ENCODE measurements around the gene PTGES3.

GRCh38 chr12:56709759-56710376 is 21.8 kb upstream of the PTGES3 start:
- TF ChIP-seq, protein P1, sequence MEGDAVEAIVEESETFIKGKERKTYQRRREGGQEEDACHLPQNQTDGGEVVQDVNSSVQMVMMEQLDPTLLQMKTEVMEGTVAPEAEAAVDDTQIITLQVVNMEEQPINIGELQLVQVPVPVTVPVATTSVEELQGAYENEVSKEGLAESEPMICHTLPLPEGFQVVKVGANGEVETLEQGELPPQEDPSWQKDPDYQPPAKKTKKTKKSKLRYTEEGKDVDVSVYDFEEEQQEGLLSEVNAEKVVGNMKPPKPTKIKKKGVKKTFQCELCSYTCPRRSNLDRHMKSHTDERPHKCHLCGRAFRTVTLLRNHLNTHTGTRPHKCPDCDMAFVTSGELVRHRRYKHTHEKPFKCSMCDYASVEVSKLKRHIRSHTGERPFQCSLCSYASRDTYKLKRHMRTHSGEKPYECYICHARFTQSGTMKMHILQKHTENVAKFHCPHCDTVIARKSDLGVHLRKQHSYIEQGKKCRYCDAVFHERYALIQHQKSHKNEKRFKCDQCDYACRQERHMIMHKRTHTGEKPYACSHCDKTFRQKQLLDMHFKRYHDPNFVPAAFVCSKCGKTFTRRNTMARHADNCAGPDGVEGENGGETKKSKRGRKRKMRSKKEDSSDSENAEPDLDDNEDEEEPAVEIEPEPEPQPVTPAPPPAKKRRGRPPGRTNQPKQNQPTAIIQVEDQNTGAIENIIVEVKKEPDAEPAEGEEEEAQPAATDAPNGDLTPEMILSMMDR (IDR thresholded peaks at IDR 0.05; ENCODE audit: low read depth, low read length): no peak
- TF ChIP-seq EZH2phosphoT487 (IDR thresholded peaks at IDR 0.05; ENCODE audit: low read depth): no peak
